GM18508 (cell line): ENCODE results near the gene MANBA.
A peak's percentile ranks its signal among the peaks of the same experiment; 100 is the strongest.

ENCODE experiments used
- ATAC-seq: cut with Tn5 transposase; IDR thresholded peaks from one replicate; pipeline ENCODE4 v1.9.1; 2021; ENCODE audit warnings: moderate number of reproducible peaks; ENCODE audit not compliant: insufficient read depth, unreplicated experiment

MANBA gene

DNA sequence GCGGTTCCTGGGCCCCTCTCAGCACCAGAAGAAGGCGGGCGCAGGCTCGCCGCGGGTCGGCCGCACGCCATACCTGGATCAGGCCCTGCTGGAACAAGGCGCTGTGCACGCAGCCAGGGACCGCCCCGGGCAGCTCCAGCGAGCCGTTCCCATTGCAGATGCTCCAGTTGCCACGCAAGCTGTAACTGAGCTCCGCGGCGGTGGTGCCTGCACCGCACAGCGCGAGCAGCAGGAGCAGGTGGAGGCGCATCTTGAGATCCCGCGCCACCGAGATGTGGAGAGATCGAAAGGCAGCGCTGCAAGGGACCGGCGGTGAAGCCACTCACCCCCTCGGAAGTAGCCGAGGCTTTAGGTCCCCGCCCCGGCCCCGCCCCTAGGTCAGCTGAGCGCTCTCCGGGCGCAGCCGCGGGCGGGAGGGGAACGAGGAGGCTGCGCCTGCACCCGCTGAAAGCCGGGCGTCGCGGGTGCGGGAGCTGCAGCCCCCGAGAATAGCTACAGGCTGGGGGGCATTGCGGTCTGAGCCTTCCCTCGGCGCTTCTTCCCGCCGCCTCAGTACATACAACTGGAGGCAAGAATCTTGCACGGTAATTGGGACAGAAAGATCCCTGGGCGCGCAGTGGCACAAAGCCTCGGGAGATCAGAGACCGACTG, at the start of gene MANBA:
TSS of gene MANBA (minus strand) at position 324 of the 651 bp plus-strand sequence. CDS start at position 250, 74 bp downstream.
- ATAC-seq: peak; percentile 69

DNA sequence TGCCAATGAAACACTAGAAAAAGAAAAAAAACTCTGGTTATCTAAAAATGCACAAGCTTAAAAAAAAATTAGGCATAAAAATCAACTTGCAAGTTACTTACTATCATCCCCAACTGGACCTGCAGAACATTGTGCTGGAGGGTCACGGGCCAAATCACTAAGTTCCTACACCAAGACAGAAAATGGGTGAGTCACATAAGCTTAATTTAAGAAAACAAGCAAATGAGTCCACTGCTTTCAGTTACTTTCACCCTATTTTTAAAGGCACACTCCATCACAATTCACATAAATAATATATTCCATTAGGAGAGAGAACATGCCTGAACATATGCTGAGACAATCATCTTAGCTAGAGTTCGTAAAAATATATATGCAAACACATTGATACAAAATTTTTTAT, 48.9 kb upstream of the MANBA start:
- no peak for ATAC-seq

DNA sequence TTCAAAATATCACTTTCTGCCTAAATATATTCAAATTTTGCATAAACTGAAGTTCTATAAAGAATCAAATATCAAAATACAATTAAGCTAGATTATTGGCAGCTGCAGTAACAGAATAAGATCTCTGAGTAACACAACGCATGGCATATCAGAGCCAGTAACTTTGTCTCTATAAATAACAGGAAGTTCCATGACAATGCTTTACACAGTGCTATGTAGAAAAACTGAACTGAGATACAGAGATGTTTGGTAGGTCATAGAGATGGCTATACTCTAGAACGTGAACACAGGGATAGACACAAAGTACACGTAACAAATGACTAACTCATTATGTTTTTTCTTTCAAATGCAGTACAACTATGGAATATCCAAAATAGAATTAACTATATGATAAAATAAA, 48.4 kb upstream of the MANBA start:
- peak; percentile 46 for ATAC-seq

DNA sequence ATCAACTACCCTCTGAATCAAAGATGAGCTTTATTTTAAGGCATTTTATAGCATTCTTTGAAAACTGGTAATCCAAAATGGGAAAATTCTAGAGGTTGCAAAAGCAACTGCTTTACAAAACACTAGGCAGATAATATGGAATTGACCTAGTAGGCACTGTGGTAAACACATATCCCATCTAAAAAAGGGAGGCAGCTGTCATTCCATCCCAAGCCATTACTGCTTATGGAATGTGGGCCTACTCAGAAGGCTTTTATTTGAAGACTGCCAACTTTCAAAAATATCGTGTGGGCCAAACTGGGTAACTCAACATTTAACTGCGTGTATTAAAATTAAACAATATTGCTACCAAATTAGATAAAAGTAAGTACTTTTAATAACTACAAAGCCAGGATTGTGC, 47.2 kb upstream of the MANBA start:
- ATAC-seq: no peak

DNA sequence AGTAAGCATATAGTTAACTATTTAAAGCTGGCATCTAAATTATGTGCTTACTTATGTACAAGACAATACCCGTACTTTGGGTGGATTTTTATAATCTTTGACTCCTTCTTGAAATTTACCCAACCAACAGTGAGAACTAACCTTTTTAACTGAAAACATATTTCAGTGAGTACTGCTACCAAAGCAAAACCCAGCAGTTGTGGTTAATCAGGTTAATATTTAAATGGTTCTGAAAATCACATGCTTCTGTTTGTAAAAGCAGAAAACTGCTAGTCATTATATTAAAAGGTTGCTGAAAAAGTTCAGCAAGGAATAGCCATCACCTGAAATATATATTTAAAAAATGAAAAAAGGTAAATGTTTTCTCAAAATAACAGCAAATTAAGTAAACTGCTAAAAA, 46.6 kb upstream of the MANBA start:
- peak; percentile 50 for ATAC-seq

DNA sequence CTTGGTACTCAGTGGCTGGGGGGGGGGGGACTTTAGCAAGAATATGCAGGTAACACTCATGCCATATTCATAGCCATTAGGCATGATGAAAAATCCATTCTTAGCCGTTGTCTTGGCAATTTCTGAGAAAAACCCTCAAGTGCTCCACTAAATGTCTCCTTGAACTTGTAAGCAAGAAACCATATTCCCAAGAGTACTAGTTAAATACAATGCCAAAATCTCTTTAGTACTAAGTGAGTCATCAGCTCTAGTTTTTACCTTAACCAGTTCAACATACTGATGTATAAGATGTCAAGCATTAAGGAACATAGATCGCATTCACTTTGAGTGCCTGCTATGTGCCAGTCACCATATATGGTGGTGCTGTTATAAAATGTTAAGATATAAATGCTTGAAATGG, 39.0 kb upstream of the MANBA start:
- ATAC-seq: no peak

DNA sequence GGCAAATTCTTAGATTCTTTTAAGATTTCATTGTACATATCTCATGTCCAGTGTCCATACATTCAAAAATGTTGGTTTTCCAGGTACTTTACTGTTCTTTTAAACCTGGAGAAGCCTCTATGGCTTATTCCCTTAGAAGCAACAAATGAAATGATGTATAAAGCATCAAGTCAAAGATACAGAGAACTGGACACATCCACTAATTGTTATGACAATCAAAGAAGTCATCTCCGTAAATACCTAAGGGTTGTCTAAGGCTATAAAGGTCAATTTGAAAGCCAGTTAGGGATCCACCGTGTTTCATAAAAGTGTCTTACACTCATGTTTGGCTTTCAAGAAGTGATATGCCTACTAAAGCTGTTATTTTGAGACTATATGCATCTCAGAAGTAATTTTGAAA, 34.2 kb upstream of the MANBA start:
- ATAC-seq: no peak

DNA sequence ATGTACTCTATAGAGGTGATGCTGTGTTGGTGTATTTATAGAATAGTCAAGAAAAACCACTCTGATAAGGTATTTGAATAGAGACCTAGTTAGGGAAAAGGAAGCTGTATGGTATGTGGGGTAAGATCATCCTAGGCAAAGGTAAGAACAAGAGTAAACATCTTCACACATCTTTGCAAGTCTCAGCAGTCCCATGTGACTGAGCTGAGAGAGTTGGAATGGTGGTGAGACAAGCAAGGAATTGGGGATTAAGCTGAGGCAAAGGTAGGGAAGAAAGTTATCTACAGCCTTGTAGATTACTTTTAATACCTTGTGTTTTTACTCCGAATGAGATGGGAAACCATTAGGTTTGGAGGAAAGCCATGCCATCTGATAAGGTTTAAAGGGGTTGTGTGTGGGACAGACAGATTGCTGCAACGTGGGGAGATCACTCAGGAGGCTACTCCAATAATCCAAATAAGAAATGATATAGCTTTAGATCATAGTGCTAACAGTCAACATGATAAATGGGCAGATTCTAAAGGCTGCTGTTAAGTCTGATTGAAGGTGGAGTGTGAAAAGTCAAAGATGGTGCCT, 31.7 kb upstream of the MANBA start:
- no peak for ATAC-seq

DNA sequence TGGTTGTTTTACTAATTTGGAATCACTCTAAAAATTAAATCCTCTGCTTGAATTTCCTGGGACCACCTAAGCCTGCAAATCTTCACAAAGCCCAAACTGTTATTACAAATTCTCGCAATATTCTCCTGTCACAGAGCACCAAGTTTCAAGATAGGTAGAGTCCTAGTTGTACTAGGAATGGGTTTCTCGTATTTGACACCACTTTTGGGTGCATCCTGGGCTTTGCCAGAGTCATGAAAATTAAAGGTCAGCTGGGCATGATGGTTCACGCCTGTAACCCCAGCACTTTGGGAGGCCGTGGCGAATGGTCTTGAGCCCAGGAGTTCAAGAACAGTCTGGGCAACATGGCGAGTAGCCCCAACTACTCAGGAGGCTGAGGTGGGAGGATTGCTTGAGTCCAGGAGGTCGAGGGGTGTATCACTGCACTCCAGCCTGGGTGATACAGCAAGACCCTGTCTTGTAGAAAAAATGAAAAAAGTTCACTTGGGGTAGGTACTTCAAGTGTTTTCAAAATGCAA, 30.6 kb upstream of the MANBA start:
- no peak for ATAC-seq

DNA sequence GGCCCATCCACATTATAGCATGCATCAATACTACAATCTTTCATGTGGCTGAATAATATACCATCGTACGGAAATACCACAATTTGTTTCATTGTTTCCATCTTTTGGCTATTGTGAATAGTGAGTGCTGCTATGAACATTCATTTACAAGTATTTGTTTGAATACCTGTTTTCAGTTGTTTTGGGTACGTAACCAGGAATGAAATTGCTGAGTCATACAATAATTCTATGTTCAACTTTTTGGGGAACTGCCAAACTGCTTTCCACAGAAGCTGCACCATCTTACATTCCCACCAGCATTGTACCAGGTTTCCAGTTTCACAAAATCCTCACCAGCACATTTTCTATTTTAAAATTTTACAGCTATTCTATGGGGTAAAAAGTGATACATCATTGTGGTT, 28.5 kb upstream of the MANBA start:
- ATAC-seq: no peak

DNA sequence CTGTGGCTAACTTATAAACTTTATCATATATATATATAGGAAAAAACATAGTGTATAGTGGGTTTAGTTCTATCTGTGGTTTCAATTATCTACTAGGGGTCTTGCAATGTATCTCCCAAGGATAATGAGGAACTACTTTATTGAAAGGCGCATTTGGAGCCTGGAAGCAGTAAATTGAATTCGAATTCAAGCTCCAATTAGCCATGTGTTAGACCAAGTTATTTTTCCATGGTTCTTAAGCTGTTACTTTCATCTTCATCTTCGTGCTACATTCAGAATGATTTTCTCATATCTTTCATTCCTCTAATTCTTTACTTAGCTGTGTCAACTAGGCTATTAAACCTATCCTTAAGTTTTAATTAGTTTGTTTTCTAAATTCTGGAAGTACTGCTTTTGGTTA, 27.2 kb upstream of the MANBA start:
- ATAC-seq: no peak

DNA sequence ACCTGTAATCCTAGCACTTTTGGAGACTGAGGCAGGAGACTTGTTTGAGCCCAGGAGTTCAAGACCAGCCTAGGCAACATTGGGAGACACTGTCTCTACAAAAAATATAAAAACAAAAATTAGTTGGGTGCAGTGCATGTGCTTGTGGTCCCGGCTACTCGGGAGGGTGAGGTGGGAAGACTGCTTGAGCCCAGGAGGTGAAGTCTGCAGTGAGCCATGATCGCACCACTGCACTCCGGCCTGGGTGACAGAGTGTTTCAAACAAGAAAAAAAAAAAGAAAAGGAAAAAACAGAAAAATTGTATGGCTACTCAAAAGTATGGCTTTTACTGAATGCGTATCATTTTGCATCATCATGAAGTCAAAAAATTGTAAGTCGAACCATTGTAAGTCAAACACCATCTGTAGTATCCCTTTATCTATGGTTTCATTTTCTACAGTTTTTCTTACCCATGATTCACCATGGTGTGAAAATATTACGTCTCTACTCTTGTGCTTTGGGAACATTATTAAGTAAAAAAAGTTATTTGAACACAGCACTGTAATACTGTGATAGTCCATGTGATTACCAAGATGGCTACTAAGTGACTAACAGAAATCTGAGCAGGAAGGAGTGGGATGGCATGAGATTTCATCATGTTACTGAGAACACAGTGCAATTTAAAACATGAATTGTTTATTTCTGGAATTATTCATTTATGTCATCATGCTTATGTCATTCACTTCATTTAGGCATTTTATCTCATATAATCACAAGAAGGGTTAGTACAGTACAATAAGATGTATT, 26.5 kb upstream of the MANBA start:
- no peak for ATAC-seq

DNA sequence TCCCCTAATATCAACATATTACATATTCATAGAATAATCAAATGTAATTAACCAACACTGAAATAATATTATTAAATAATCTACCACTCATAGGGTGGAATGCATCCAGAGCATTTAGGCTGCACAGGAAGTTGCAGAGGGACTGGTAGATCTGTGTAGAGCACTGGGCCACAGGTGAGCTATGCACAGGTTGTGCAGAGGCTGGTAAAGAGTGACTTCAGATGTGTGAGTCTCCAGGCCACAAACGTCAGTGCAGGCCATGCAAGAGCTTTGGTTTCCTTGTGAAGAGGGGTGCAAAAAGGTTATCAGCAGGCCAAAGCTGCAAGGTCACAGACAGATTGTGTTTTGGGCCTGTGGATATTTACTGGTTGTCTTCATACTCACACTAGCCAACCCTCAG, 25.5 kb upstream of the MANBA start:
- no peak for ATAC-seq

DNA sequence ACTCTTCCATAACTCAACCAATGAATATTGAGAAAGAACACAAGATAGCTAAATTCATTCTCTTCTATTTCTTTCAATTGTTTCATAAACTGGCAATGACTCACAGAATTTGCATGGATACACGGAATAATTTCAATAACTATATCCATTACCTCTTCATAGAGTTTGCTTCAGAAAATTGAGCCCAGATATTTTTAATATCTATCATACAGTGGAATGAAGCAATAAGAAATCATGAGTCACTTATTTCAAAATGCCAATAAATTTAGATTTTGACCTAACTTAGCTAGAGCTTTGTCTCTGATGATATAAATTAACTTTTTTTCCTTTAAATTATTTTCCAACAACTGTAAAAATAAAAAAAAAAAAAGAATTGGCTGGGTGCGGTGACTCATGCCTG, 22.2 kb upstream of the MANBA start:
- no peak for ATAC-seq

DNA sequence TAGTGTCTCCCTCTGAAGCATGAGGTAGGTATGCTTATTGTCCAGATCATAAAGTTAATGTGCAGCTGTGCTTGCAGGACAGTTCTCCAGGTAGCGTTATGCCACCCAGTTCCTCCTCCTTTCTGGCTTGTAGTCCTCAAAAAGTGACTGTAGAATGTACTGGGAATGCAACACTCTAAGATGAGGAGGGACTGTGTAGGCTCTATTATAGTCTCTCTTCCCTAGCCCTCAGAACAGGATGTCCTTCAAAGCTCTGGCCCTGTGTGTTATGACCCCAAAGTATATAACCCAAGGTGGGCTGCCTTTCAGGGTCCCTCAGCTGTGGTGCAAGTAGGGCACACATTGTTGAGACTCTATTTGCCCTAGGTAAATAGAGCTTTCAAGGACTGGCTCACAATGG, 20.8 kb upstream of the MANBA start:
- no peak for ATAC-seq

DNA sequence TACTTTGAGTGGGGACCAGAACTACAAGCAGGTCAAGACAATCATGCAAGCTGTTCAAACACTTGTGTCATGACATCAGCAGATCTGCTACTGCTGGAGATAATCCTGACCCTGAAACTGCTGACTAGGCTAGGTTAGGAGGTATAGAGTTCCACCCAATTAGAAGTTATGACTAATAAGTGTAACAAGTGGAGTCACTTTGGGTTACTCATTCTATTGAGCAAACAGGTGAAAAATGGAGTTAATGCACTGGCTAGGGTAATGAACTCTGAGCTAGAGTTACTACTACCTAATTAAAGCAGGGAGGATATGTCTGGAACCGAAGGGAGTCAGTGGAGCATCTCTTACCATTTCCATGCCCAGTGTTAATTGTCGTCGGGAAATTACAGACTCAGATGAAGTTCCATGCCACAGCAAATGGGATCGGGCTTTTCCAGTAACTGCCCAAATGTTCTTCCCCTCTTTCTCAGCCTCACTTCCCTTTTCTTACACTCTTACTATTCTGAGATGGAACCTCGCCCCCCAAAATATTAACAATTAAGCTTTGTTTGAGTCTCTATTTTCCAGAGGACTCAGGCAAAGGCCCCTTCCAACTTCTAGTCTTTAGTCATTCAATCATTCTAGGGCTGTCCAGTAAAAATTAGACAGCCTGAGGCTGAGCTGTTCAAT, 19.8 kb upstream of the MANBA start:
- peak; percentile 59 for ATAC-seq

DNA sequence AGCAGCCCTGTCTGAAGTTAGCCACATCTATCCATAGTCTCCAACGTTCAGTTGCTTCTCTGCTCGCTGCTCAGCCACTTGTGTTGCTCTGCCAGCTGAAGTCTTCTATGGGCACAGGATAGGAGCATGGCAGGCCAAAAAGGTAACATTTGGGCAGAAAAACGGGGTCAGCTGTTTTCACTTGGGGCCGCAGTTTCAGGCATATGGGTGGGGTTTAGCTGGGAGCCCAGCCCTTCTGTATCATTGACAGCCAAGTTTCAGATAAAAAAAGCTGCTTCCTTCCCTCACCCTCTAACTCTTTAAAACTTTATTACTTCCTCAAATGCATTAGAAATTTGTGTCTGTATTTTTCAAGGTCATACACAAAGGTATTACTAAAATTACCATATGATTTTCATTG, 18.4 kb upstream of the MANBA start:
- ATAC-seq: no peak

DNA sequence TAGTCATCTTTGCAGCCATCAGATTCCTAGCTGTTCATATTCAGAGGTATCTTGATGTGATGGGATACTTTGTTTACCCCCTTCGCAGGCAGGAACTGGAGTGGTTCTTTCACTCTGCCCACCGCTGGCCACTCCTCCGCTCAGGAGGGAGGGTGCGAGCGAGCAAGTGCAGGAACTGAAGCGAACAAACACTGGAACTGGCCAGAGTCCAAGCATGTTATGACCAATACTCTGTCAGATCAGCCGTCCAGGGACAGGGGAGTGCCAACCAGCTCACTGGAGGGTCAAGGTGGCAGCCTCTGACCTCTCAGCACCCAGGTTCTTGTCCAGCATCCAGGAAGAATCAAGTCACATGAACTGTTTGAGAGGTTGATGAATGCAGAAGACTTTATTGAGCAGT, 18.0 kb upstream of the MANBA start:
- ATAC-seq: no peak

DNA sequence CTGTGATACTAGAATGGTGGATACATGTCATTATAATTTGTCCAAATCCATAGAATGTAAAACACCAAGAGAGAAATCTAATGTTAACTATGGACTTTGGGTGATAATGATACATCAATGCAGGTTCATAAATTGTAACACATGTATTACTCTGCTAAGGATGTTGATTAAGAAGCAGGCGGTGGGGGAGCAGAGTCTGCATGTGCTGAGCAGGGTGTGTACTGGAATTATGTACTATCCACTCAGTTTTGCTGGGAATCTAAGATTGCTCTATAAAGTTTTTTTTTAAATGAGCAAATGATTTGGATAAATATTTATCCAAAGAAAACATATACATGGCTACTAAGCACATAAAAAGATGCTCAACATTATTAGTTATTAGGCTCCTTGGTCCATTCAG, 15.0 kb upstream of the MANBA start:
- ATAC-seq: no peak

DNA sequence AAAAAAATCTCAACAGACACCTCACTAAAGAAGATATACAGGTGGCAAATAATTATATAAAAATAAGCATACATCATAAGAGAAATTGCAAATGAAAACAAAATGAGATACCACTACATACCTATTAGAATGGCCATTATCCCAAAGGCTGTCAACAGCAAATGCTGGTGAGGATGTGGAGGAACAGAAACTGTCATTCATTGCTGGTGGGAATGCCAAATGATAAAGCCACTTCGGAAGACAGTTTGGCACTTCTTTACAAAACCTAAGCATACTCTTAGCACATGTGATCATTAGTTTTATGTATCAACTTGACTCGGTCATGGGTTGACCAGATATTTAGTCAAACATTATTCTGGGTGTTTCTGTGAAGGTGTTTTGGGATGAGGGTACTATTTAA, 13.5 kb upstream of the MANBA start:
- ATAC-seq: no peak

DNA sequence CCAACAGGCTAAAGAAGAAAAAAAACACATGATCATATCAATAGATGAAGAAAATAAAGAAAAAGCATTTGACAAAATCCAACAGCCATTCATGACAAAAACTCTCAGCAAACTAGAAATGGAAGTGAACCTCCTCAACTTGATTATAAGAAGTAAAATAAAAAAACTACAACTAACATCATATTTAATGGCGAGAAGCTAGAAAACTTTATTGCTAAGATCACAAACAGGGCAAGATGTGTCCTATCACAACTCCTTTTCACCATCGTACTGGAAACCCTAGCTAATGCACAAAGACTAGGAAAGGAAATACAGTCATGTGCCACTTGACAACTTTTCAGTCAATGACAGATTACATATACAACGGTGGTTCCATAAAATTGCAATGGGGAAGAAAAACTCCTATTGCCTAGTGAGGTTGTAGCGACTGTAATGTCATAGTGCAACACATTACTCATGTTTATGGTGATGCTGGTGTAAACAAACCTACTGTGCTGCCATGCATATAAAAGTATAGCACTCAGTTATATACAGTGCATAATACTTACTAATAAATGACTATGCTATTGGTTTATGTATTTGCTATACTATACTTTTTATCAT, 12.1 kb upstream of the MANBA start:
- no peak for ATAC-seq
